HuH-7.5 (cell line): ENCODE results near the gene VIPR2.
"Not testable (repeated sequence)": the region's sequence is repeated elsewhere in the genome, so short reads cannot be mapped to it uniquely, and the experiment has no call there.

ENCODE experiments used
- DNase-seq: peaks from one replicate; pipeline ENCODE4 v3.0.0; 2011; ENCODE audit warnings: low spot score

VIPR2 gene

DNA sequence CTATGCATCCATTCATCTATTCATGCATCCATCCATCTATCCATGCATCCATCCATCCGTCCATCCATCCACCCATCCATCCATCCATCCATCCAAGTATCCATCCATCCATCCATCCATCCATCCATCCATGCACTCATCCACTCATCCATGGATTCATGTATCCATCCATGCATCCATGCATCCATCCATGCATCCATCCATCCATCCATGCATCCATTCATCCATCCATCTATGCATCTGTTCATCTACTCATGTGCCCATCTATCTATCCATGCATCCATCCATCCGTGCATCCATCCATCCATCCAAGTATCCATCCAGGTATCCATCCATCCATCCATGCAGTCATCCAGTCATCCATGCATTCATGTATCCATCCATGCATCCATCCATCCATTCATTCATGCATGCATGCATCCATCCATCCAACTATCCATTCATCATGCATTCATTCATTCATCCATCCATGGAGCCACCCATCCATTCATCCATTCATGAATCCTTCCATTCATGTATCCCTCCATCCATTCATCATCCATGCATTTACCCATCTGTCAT, 156.3 kb downstream of the VIPR2 start:
- DNase-seq: no peak

DNA sequence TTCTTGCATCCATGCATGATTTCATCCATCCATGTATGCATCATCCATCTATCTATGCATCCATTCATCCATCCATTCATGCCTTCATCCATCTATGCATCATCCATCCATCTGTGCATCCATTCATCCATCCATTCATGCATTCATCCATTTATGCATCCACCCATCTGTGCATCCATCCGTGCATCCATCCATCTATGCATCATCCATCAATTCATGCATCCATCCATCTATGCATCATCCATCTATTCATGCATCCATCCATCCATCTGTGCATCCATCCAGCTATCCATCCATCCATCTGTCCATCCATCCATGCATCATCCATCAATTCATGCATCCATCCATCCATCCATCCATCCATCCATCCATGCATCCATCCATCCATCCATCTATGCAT, 157.0 kb downstream of the VIPR2 start:
- no peak for DNase-seq

DNA sequence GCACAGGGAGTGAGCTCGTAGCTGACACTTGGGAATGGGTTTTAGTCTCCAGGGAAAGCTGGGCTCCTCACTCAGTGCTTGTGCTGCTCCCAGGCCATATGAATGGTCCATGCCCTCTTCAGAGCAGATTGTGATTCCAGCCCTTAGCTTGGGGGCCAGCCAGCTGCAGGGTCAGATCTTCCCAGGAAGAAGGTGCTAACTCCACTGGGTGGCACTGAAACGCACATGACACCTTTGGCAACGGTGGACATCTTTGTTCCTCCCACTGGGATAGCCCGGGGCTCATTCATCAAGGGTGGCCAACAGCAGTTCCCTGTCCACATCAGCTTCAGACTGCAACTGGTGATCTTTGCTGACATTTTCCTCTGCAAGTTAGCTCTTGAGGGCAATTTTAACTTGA, 159.1 kb downstream of the VIPR2 start:
- DNase-seq: no peak

- DNase-seq: not testable (repeated sequence)
Observed at GRCh38 chr7:158984007-158984406, 160.7 kb downstream of the VIPR2 start.

GRCh38 chr7:158982080-158982479, 162.6 kb downstream of the VIPR2 start:
- DNase-seq: not testable (repeated sequence)

- no peak for DNase-seq
Observed at GRCh38 chr7:158979635-158980351, 164.9 kb downstream of the VIPR2 start.

DNA sequence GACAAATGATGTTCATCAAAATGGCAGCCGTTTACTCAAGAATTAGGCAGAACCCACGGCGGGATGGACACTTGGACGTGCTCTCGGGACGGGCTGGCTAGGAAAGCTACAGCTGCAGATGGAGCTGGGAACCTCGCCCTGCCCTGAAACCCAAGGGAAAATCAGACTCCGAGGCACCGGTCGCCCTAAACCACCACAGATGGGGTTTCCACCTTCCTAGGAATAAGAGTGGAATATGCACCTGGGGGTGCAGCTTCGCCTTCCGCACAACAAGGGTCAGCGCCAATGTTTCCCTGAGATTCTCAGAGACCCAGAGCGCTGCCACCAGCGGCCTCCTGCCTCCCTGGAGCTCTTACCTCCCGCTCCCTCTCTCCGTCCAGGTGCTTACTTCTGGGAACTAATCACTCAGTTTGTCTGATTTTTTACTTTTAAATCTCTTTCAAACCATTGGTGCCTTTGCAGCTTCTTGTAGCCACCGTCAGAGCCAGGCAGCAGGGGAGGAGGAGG, 165.6 kb downstream of the VIPR2 start:
- no peak for DNase-seq
